Endothelial cell (in vitro differentiated cells): ENCODE measurements around the gene RCL1. TPM values are rescaled to one million over a fixed set of nuclear protein-coding genes. Genes with fewer than 3 reads are reported as not detected.

Source experiments
- DNase-seq: peaks from one replicate; pipeline ENCODE4 v3.0.0; 2021; ENCODE audit warnings: low spot score
- H3K27ac Mint-ChIP-seq: one replicate; pipeline ENCODE4 v1.8.0; 2021; ENCODE audit warnings: mixed read lengths, inconsistent platforms; ENCODE audit not compliant: unreplicated experiment
- H3K27me3 Mint-ChIP-seq: one replicate; pipeline ENCODE4 v1.8.0; 2021; ENCODE audit warnings: mild to moderate bottlenecking, moderate library complexity, mixed read lengths, inconsistent platforms; ENCODE audit not compliant: unreplicated experiment
- H3K36me3 Mint-ChIP-seq: one replicate; pipeline ENCODE4 v1.8.0; 2021; ENCODE audit warnings: mild to moderate bottlenecking, low read depth, mixed read lengths, inconsistent platforms; ENCODE audit not compliant: unreplicated experiment
- H3K4me1 Mint-ChIP-seq: one replicate; pipeline ENCODE4 v1.8.0; 2021; ENCODE audit warnings: mild to moderate bottlenecking, mixed read lengths, inconsistent platforms; ENCODE audit not compliant: unreplicated experiment
- H3K4me3 Mint-ChIP-seq: one replicate; pipeline ENCODE4 v1.8.0; 2021; ENCODE audit warnings: mild to moderate bottlenecking, mixed read lengths, inconsistent platforms; ENCODE audit not compliant: unreplicated experiment
- H3K9me3 Mint-ChIP-seq: one replicate; pipeline ENCODE4 v1.8.0; 2021; ENCODE audit warnings: mixed read lengths, inconsistent platforms; ENCODE audit not compliant: unreplicated experiment
- CTCF ChIP-seq: fragments of 200-600 bp; sonication (generic); IDR thresholded peaks from one replicate; pipeline ENCODE4 v1.5.0; 2021; ENCODE audit warnings: antibody characterized with exemption; ENCODE audit not compliant: unreplicated experiment
- total RNA-seq: library from RNA; stranded (reverse); fragmentation: NEBNext Ultra II Directional; extraction: Animal tissue kit (Norgen Biotek cat#: 25700); gene quantifications from one replicate; pipeline ENCODE4 v1.2.1, GENCODE V29; 2021; ENCODE audit not compliant: unreplicated experiment

RCL1 gene
- total RNA-seq, 1 donor from 2014 or later: 12.2 TPM

GRCh38 chr9:4866239-4866969 is 73.7 kb downstream of the RCL1 start:
- Mint-ChIP-seq H3K9me3 (no peaks in the 10 kb centered on the region), H3K4me3 (no peak overlapping the region), H3K36me3 (peaks cover 4% of the 10 kb centered on the region), H3K27me3 (peaks cover 1% of the 10 kb centered on the region), H3K27ac (no peak overlapping the region), H3K4me1 (peaks cover 5% of the 10 kb centered on the region)
- no peak for TF ChIP-seq CTCF
- DNase-seq: no peak

GRCh38 chr9:4873066-4873465 is 80.3 kb downstream of the RCL1 start:
- no peak for TF ChIP-seq CTCF
- no peaks in the 10 kb centered on the region for H3K4me1 Mint-ChIP-seq
- no peak overlapping the region for H3K27ac Mint-ChIP-seq
- H3K27me3 Mint-ChIP-seq: no peaks in the 10 kb centered on the region
- no peak overlapping the region for H3K4me3 Mint-ChIP-seq
- no peaks in the 10 kb centered on the region for H3K36me3 Mint-ChIP-seq
- no peaks in the 10 kb centered on the region for H3K9me3 Mint-ChIP-seq
- DNase-seq: no peak

- no peak for DNase-seq
- Mint-ChIP-seq H3K27ac (no peak overlapping the region), H3K4me3 (no peak overlapping the region), H3K27me3 (peaks cover 1% of the 10 kb centered on the region), H3K36me3 (no peaks in the 10 kb centered on the region), H3K9me3 (no peaks in the 10 kb centered on the region), H3K4me1 (no peaks in the 10 kb centered on the region)
- no peak for TF ChIP-seq CTCF
These were observed 82.8 kb downstream of the RCL1 start for GRCh38 chr9:4875559-4875958.

GRCh38 chr9:4879115-4879558 is 86.4 kb downstream of the RCL1 start:
- peaks cover 1% of the 10 kb centered on the region for H3K27me3 Mint-ChIP-seq
- no peak overlapping the region for H3K27ac Mint-ChIP-seq
- TF ChIP-seq CTCF: no peak
- H3K4me3 Mint-ChIP-seq: no peak overlapping the region
- no peaks in the 10 kb centered on the region for H3K4me1 Mint-ChIP-seq
- no peaks in the 10 kb centered on the region for H3K36me3 Mint-ChIP-seq
- H3K9me3 Mint-ChIP-seq: no peaks in the 10 kb centered on the region
- no peak for DNase-seq

- TF ChIP-seq CTCF: no peak
- H3K4me1 Mint-ChIP-seq: no peaks in the 10 kb centered on the region
These were observed 90.7 kb downstream of the RCL1 start for GRCh38 chr9:4883326-4883873.

More at GRCh38 chr9:4883326-4883873, 90.7 kb downstream of the RCL1 start:
- no peak for DNase-seq
- Mint-ChIP-seq H3K9me3 (no peaks in the 10 kb centered on the region), H3K27me3 (peaks cover 1% of the 10 kb centered on the region), H3K27ac (no peak overlapping the region), H3K36me3 (no peaks in the 10 kb centered on the region), H3K4me3 (no peak overlapping the region)
